ENCODE data around the gene MBOAT1. TPM values are rescaled to one million over a fixed set of nuclear protein-coding genes. Genes with fewer than 3 reads are reported as not detected.
A peak's percentile ranks its signal among the peaks of the same experiment; 100 is the strongest.

The MBOAT1 gene
- total RNA-seq, 2 donors from 2014 or later = 4.6 to 10.1 TPM

DNA sequence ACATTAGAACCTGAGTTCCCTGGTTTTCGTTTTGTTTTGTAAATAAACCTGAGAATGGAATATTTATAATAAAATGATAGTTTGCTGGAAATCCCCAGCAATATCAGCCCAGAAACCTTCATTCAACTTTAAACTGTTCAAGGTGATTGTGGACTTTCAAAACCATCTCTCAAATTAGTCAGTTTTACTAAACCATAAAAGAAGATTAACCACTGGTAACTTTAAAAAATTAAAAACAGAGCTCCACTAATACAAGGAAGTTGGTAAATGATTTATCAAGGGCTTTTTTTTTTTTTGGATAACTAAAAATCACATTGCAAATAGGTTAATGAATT lies 10.0 kb downstream of the MBOAT1 start:
- TF ChIP-seq POLR2A (IDR thresholded peaks at IDR 0.05) = no peak
- TF ChIP-seq, protein P1, sequence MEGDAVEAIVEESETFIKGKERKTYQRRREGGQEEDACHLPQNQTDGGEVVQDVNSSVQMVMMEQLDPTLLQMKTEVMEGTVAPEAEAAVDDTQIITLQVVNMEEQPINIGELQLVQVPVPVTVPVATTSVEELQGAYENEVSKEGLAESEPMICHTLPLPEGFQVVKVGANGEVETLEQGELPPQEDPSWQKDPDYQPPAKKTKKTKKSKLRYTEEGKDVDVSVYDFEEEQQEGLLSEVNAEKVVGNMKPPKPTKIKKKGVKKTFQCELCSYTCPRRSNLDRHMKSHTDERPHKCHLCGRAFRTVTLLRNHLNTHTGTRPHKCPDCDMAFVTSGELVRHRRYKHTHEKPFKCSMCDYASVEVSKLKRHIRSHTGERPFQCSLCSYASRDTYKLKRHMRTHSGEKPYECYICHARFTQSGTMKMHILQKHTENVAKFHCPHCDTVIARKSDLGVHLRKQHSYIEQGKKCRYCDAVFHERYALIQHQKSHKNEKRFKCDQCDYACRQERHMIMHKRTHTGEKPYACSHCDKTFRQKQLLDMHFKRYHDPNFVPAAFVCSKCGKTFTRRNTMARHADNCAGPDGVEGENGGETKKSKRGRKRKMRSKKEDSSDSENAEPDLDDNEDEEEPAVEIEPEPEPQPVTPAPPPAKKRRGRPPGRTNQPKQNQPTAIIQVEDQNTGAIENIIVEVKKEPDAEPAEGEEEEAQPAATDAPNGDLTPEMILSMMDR (IDR thresholded peaks at IDR 0.05) = no peak
- H3K4me1 ChIP-seq = peaks cover 49% of the 10 kb centered on the region
- no peak overlapping the region for H3K4me3 ChIP-seq
- DNase-seq (no peak), ATAC-seq (peak; percentile 27)
- peak overlapping the region in 3 of 4 donors; percentile 36 to 84 (median 51) for H3K27ac ChIP-seq
- intact Hi-C loops (cut with DNase I) = no loop called here
- H3K9me3 ChIP-seq = no peaks in the 10 kb centered on the region
- H3K27me3 ChIP-seq = no peaks in the 10 kb centered on the region
- 7 to 13% methylated on average over 1 of the region's 1 CpG for WGBS, 2 donors
- H3K36me3 ChIP-seq (replicated peaks in 1 of 2; ENCODE audit: insufficient read depth in 1 of 2, low read depth in 2 of 2) = no peaks in the 10 kb centered on the region

DNA sequence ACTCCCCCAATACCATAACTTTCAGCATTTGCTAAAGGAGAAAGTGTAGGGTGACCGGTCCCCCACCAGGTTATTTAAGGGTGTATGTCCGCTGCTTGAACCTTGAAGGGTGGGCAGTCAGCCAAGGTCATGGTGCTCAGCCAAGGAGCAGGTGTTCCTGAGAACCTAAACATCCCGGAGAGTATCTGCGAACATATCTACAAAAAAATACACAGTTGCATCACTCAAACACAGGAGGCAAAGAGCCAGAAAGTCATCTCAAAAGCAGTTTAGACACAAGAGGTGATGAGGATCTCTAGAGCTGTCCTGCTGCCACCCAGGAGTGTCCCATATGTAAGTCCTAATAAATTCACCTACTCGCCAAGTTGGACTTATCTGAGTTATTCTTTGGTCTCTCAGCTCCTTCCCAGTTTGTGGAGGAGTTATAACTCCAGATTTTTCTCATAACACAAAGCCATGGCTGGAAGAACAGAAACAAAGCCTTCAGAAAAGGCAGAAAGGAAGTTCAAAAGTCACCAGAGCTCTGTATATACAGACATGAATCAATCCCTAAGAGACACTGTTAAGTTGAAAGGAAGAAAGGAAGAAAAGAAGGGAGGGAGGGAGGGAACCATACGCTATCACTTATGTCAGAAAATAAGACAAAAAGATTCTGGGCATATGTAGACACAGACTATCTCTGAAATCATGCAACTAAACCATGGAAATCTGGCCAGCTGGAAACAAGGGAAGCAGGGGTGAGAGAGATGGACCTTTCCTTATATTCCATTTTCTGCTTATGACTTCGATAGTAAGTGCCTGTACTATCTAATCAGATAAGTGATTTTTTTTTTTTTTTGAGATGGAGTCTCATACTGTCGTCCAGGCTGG lies 11.3 kb downstream of the MBOAT1 start:
- Histone ChIP-seq H3K27me3 (no peaks in the 10 kb centered on the region), H3K36me3 (replicated peaks in 1 of 2; ENCODE audit: insufficient read depth in 1 of 2, low read depth in 2 of 2) (no peaks in the 10 kb centered on the region), H3K4me1 (peaks cover 46% of the 10 kb centered on the region), H3K4me3 (no peak overlapping the region), H3K27ac (peak overlapping the region in 3 of 4 donors; percentile 36 to 84 (median 53)), H3K9me3 (no peaks in the 10 kb centered on the region)
- TF ChIP-seq, protein P1 (IDR thresholded peaks at IDR 0.05) = no peak
- no peak for TF ChIP-seq POLR2A (IDR thresholded peaks at IDR 0.05)
- WGBS, 2 donors = 28 to 36% methylated on average over 8 of the region's 8 CpGs
- peak; percentile 34 to 73 (median 57) for DNase-seq
- ATAC-seq = no peak
- intact Hi-C loops (cut with DNase I) = no loop called here

DNA sequence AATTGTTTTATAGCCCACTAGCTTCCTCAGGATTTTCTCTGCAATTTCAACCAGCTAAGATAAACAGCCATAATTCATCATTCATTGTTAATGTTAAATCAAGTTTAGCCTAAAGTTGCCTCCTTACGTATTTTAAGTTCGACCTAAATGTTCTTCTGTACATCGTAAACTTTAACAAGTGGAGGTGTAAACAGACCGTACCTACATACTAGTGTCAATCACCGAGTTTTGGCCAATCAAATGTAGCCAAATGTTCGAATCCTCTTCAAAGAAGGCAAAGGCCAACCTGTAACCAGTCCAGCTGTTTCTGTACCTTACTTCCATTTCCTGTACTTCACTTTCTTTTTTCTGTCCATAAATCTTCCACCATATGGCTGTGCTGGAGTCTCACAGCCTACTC lies 13.5 kb downstream of the MBOAT1 start:
- no peak overlapping the region for H3K4me3 ChIP-seq
- intact Hi-C loops (cut with DNase I) = no loop called here
- no peaks in the 10 kb centered on the region for H3K27me3 ChIP-seq
- 53 to 67% methylated on average over 6 of the region's 6 CpGs for WGBS, 2 donors
- no peak for TF ChIP-seq POLR2A (IDR thresholded peaks at IDR 0.05)
- TF ChIP-seq, protein P1 (IDR thresholded peaks at IDR 0.05) = no peak
- H3K4me1 ChIP-seq = peaks cover 34% of the 10 kb centered on the region
- H3K9me3 ChIP-seq = no peaks in the 10 kb centered on the region
- no peaks in the 10 kb centered on the region for H3K36me3 ChIP-seq (replicated peaks in 1 of 2; ENCODE audit: insufficient read depth in 1 of 2, low read depth in 2 of 2)
- H3K27ac ChIP-seq = no peak overlapping the region
- DNase-seq (no peak), ATAC-seq (no peak)

DNA sequence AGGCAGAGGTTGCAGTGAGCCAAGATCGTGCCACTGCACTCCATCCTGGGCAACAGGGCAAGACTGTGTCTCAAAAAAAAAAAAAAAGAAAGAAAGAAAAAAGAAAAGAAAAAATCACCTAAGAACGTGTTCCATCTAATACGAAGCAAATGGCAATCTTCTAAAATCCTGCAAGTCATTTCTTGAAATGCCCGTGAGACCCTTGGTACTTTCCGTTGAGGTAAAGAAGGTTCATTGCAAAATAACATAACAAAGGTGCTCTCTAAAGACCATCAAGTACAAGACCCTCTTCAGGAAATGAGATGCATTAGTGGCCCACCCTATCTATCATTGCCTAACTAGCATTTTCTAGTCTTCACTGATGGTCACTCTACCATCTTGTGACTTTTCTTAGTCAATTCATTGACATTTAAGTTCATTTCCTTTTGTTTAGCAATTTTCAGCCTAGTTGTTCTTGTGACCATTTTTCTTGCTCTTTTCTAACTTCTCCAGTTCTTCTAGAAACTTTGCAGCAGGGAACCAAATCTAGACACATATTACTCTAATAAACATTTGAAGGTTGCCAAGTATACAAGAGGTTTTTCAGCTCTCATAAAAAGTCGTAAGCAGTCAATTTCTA lies 14.0 kb downstream of the MBOAT1 start:
- Histone ChIP-seq H3K4me1 (peaks cover 30% of the 10 kb centered on the region), H3K27me3 (no peaks in the 10 kb centered on the region), H3K27ac (no peak overlapping the region)

More for the DNA sequence above, 14.0 kb downstream of the MBOAT1 start:
- intact Hi-C loops (cut with DNase I) = no loop called here
- TF ChIP-seq, protein P1 (IDR thresholded peaks at IDR 0.05) = no peak
- TF ChIP-seq POLR2A (IDR thresholded peaks at IDR 0.05) = no peak
- Histone ChIP-seq H3K9me3 (no peaks in the 10 kb centered on the region), H3K4me3 (no peak overlapping the region), H3K36me3 (replicated peaks in 1 of 2; ENCODE audit: insufficient read depth in 1 of 2, low read depth in 2 of 2) (no peaks in the 10 kb centered on the region)
- DNase-seq (no peak), ATAC-seq (no peak)
- whole genome bisulfite sequencing, 2 donors = 82 to 83% methylated on average over 6 of the region's 6 CpGs
